Hepatocyte (in vitro differentiated cells): ENCODE measurements around the gene CLIC4. TPM values are rescaled to one million over a fixed set of nuclear protein-coding genes. Genes with fewer than 3 reads are reported as not detected.
"Not testable (repeated sequence)": the region's sequence is repeated elsewhere in the genome, so short reads cannot be mapped to it uniquely, and the experiment has no call there.

Experiments
- DNase-seq: peaks from one replicate; pipeline ENCODE4 v3.0.0-alpha.2; 2016; ENCODE audit warnings: low spot score
- H2AFZ ChIP-seq: fragments of 200-600 bp; sonication (generic); 2 replicates; pipeline ENCODE4 v1.6.0; 2016; ENCODE audit warnings: antibody characterized with exemption, mild to moderate bottlenecking
- H3K27ac ChIP-seq: fragments of 200-600 bp; sonication (generic); 2 replicates; pipeline ENCODE4 v1.5.1; 2016; ENCODE audit warnings: mild to moderate bottlenecking
- H3K27me3 ChIP-seq: fragments of 200-600 bp; sonication (generic); 2 replicates; pipeline ENCODE4 v1.6.1; 2016
- H3K36me3 ChIP-seq: fragments of 200-600 bp; sonication (generic); replicated peaks from 2 replicates; pipeline ENCODE4 v1.5.1; 2016; ENCODE audit warnings: low read depth; ENCODE audit not compliant: insufficient read depth
- H3K4me1 ChIP-seq: fragments of 200-600 bp; sonication (generic); 2 replicates; pipeline ENCODE4 v1.5.1; 2016; ENCODE audit warnings: mild to moderate bottlenecking, moderate library complexity; ENCODE audit not compliant: insufficient read depth
- H3K4me2 ChIP-seq: fragments of 200-600 bp; sonication (generic); 2 replicates; pipeline ENCODE4 v1.6.0; 2016
- H3K4me3 ChIP-seq: fragments of 200-600 bp; sonication (generic); 2 replicates; pipeline ENCODE4 v1.5.1; 2016; ENCODE audit warnings: mild to moderate bottlenecking
- H3K79me2 ChIP-seq: fragments of 200-600 bp; sonication (generic); 2 replicates; pipeline ENCODE4 v1.6.0; 2017; ENCODE audit warnings: mild to moderate bottlenecking
- H3K9me2 ChIP-seq: fragments of 200-600 bp; sonication (generic); replicated peaks from 2 replicates; pipeline ENCODE4 v1.6.0; 2017; ENCODE audit warnings: mild to moderate bottlenecking; ENCODE audit not compliant: insufficient read depth
- H3K9me3 ChIP-seq: fragments of 200-600 bp; sonication (generic); 2 replicates; pipeline ENCODE4 v1.5.1; 2016; ENCODE audit warnings: low read depth, mild to moderate bottlenecking
- H4K20me1 ChIP-seq: fragments of 200-600 bp; sonication (generic); 2 replicates; pipeline ENCODE4 v1.6.0; 2016; ENCODE audit warnings: mild to moderate bottlenecking; ENCODE audit not compliant: insufficient read depth, poor library complexity, severe bottlenecking
- CTCF ChIP-seq: fragments of 200-600 bp; sonication (generic); IDR thresholded peaks from 2 replicates; pipeline ENCODE4 v1.5.1; 2016; ENCODE audit warnings: antibody characterized with exemption, mild to moderate bottlenecking; ENCODE audit not compliant: poor library complexity
- EZH2 ChIP-seq: fragments of 200-600 bp; sonication (generic); IDR thresholded peaks from 2 replicates; pipeline ENCODE4 v1.6.1; 2016; ENCODE audit warnings: antibody characterized with exemption, mild to moderate bottlenecking, borderline replicate concordance
- EZH2phosphoT487 ChIP-seq: fragments of 200-600 bp; sonication (generic); IDR thresholded peaks from one replicate; pipeline ENCODE4 v1.6.1; 2018; ENCODE audit warnings: antibody characterized with exemption, mild to moderate bottlenecking, low read depth, moderate library complexity; ENCODE audit not compliant: unreplicated experiment, severe bottlenecking
- WGBS: methylation state at CpG from one replicate; pipeline ENCODE4 v1.1.6; 2016; ENCODE audit warnings: low lambda C conversion rate; ENCODE audit errors: missing lambda C conversion rate; 5-methylcytosine and 5-hydroxymethylcytosine counted together
- polyA plus RNA-seq: library from polyadenylated mRNA; unstranded; fragments of >200 nt; fragmentation: Nextera tagmentation; extraction: Ambion mirVana; gene quantifications from 2 replicates; pipeline ENCODE4 v1.2.1, GENCODE V29; 2016
- total RNA-seq: library from RNA; depleted of rRNA; stranded (reverse); fragments of >200 nt; gene quantifications from 2 replicates; pipeline ENCODE4 v1.2.3, GENCODE V29; 2014

CLIC4 gene
- total and polyA plus RNA-seq, 2 experiments from 2014 or later = 146 to 259 TPM

- H4K20me1 ChIP-seq = no peaks in the 10 kb centered on the region
- no peak overlapping the region for H3K4me2 ChIP-seq
- no peaks in the 10 kb centered on the region for H3K27me3 ChIP-seq
- WGBS = 75% methylated on average over 4 of the region's 4 CpGs
- no peak for DNase-seq
- peaks cover 17% of the 10 kb centered on the region for H3K4me1 ChIP-seq
- H3K4me3 ChIP-seq = no peak overlapping the region
- TF ChIP-seq EZH2phosphoT487 = no peak
- no peak for TF ChIP-seq CTCF
- TF ChIP-seq EZH2 = no peak
- no peak overlapping the region for H2AFZ ChIP-seq
- H3K9me3 ChIP-seq = no peaks in the 10 kb centered on the region
- H3K9me2 ChIP-seq = no peaks in the 10 kb centered on the region
- no peaks in the 10 kb centered on the region for H3K79me2 ChIP-seq
- H3K36me3 ChIP-seq = no peaks in the 10 kb centered on the region
- H3K27ac ChIP-seq = no peak overlapping the region
Observed at GRCh38 chr1:24732186-24732885, 12.9 kb upstream of the CLIC4 start.

GRCh38 chr1:24733342-24733741 is 11.9 kb upstream of the CLIC4 start:
- H3K27me3 ChIP-seq, H2AFZ ChIP-seq, H3K4me2 ChIP-seq, H3K36me3 ChIP-seq, H3K4me3 ChIP-seq, H3K9me3 ChIP-seq, H3K27ac ChIP-seq, H3K9me2 ChIP-seq, H4K20me1 ChIP-seq, DNase-seq, H3K79me2 ChIP-seq: not testable (repeated sequence)
- 86% methylated on average over 7 of the region's 7 CpGs for WGBS
- H3K4me1 ChIP-seq = peaks cover 17% of the 10 kb centered on the region

GRCh38 chr1:24735156-24735508 is 10.1 kb upstream of the CLIC4 start:
- Histone ChIP-seq H2AFZ (peak overlapping the region; percentile 32), H3K9me2 (no peaks in the 10 kb centered on the region), H3K27me3 (no peaks in the 10 kb centered on the region), H3K79me2 (no peaks in the 10 kb centered on the region), H4K20me1 (no peaks in the 10 kb centered on the region), H3K4me1 (peaks cover 17% of the 10 kb centered on the region), H3K27ac (peak overlapping the region; percentile 70), H3K36me3 (no peaks in the 10 kb centered on the region), H3K4me2 (peak overlapping the region; percentile 44), H3K9me3 (no peaks in the 10 kb centered on the region), H3K4me3 (no peak overlapping the region)
- WGBS = 35% methylated on average over 5 of the region's 5 CpGs
- DNase-seq = no peak
- TF ChIP-seq EZH2 (no peak), EZH2phosphoT487 (no peak), CTCF (no peak)

- WGBS = 47% methylated on average over 16 of the region's 16 CpGs
- H3K36me3 ChIP-seq = no peaks in the 10 kb centered on the region
- H3K9me3 ChIP-seq = no peaks in the 10 kb centered on the region
- peak; percentile 48 for DNase-seq
- H3K27ac ChIP-seq = peak overlapping the region; percentile 70
- peak overlapping the region; percentile 32 for H2AFZ ChIP-seq
- H4K20me1 ChIP-seq = no peaks in the 10 kb centered on the region
- TF ChIP-seq EZH2 (no peak), EZH2phosphoT487 (no peak), CTCF (no peak)
- H3K9me2 ChIP-seq = no peaks in the 10 kb centered on the region
- no peaks in the 10 kb centered on the region for H3K27me3 ChIP-seq
- peaks cover 14% of the 10 kb centered on the region for H3K4me1 ChIP-seq
- no peaks in the 10 kb centered on the region for H3K79me2 ChIP-seq
- no peak overlapping the region for H3K4me3 ChIP-seq
- H3K4me2 ChIP-seq = peak overlapping the region; percentile 44
Observed at GRCh38 chr1:24735509-24736375, 9.5 kb upstream of the CLIC4 start.
